Subcutaneous abdominal adipose tissue (tissue), 5 donors: Measurements from ENCODE around the gene LONP1.

Experiments
- H3K27ac ChIP-seq: one replicate; pipeline ENCODE4 v1.7.0; 2013; ENCODE audit warnings: low read depth, mild to moderate bottlenecking, inconsistent platforms, low read length, moderate library complexity
- H3K27me3 ChIP-seq, 5 donors: one replicate each; pipeline ENCODE4 v1.7.0; 2013; ENCODE audit warnings: low read length in 5 of 5, inconsistent platforms in 1 of 5; ENCODE audit not compliant: control insufficient read depth in 5 of 5, insufficient read depth in 4 of 5
- H3K36me3 ChIP-seq, 5 donors: one replicate each; pipeline ENCODE4 v1.7.0; 2013; ENCODE audit warnings: low read length in 5 of 5; ENCODE audit not compliant: control insufficient read depth in 5 of 5, insufficient read depth in 5 of 5
- H3K4me1 ChIP-seq, 5 donors: one replicate each; pipeline ENCODE4 v1.7.0; 2013; ENCODE audit warnings: low read length in 5 of 5, mild to moderate bottlenecking in 3 of 5, moderate library complexity in 1 of 5; ENCODE audit not compliant: control insufficient read depth in 5 of 5, insufficient read depth in 5 of 5
- H3K4me3 ChIP-seq, 5 donors: one replicate each; pipeline ENCODE4 v1.7.0; 2013; ENCODE audit warnings: low read length in 5 of 5, low read depth in 1 of 5
- H3K9ac ChIP-seq, 5 donors: one replicate each; pipeline ENCODE4 v1.7.0; 2013; ENCODE audit warnings: low read length in 5 of 5, mild to moderate bottlenecking in 4 of 5, moderate library complexity in 3 of 5
- H3K9me3 ChIP-seq, 5 donors: one replicate each; pipeline ENCODE4 v1.7.0; 2013; ENCODE audit warnings: low read length in 5 of 5; ENCODE audit not compliant: control insufficient read depth in 5 of 5
- donor health status: healthy.
- donor health status: healthy.
- donor health status: healthy.
- donor health status: healthy.
- donor health status: healthy.

The LONP1 gene

DNA sequence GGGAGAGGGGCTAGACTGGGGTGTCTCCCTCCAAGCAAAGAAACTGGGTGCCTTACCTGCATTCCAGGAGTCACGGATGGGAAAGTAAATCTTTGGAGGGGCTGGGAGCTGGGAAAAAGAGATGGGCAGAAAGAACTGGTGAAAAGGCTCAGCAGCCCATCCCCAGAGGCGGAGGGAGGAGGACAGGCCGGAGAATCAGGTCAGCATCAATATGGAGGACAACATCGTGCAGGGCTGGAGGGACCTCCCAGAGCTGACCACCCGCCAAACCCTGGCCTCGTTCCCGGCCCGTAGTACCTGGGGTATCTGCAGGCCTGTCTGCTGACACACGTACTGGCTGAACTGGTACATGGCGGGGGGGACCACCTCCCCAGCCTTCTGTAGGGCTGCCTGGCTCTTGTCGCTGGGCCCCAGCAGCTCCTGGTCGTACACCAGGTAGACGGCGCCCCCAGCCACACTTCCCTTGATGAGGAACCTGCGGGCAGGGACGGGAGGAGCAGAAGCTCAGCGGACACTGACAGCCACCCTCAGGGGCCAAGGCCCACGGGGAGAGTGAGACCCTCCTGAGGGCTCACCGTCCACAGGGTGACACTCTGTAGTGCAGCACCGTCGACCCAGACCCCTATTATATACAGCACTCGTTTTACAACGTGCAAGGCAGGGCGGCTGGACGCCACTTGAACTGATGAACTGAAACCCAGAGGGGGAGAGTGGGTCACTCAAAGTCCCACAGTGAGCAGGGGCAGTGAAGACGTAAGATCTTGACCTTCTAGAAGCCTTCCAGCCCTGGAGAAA is 40.5 kb downstream of the LONP1 start:
- Histone ChIP-seq H3K9me3 (no peaks in the 10 kb centered on the region), H3K27me3 (no peaks in the 10 kb centered on the region), H3K4me3 (peak overlapping the region; percentile 86 to 98 (median 95)), H3K4me1 (peaks cover 3 to 20% (median 19%) of the 10 kb centered on the region in 5 donors), H3K9ac (peak overlapping the region; percentile 57 to 99 (median 89)), H3K36me3 (peaks cover 0 to 11% (median 5%) of the 10 kb centered on the region in 5 donors), H3K27ac (peak overlapping the region; percentile 79)

DNA sequence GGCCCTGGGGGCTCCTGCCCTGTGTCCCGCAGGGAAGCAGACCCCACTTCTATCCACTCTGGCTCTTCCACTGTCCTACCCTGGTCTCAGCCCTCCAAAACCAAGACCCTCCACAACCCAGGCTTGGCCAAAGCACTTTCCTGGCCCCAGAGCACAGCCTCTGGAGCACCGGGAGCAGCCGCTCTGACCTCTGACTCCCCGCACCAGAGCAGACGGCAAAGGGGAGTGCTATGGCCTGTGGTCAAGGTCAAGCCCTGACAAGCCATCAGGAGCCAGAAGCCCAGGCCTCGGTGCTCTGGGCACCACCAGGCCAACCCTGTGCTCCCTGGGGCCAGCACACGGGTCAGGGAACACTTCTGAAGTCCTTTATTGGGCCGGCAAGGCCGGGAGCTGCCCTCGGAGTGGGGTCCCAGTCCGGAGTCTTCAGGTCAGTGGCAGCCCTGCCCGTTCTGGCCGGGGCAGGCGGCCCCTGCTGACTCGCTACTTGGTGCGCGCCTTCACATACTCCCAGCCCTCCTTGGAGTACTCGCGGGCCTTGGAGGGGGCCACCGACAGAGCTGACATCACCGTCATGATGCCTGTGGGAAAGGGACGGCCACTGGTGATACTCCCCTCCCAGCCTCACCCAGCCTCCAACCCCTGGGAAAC is 41.8 kb downstream of the LONP1 start:
- Histone ChIP-seq H3K36me3 (peaks cover 0 to 11% (median 5%) of the 10 kb centered on the region in 5 donors), H3K9me3 (no peaks in the 10 kb centered on the region), H3K27me3 (no peaks in the 10 kb centered on the region), H3K4me1 (peaks cover 3 to 20% (median 19%) of the 10 kb centered on the region in 5 donors), H3K4me3 (no peak overlapping the region), H3K27ac (no peak overlapping the region), H3K9ac (peak overlapping the region in 1 of 5 donors; percentile 10)

DNA sequence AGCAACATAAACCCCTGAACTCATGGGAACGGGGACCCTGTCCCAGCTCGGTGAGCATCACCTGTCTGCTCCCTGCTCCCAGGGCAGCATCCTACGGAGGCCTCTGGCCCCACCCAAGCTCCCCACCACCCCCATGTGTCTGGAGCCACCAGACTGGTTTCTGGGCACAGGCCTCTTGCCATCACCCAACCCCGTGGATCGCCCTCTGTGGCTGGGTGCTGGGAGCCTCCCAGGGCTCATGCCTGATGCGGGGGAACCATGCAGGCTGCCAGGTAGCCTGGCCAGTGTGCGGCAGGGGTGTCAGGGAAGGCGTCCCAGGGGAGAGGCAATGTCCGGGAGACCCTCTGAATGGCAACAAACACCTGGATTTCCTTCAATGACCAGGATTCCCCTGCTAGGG is 42.4 kb downstream of the LONP1 start:
- H3K36me3 ChIP-seq: peaks cover 0 to 11% (median 5%) of the 10 kb centered on the region in 5 donors
- H3K27ac ChIP-seq: no peak overlapping the region
- no peaks in the 10 kb centered on the region for H3K27me3 ChIP-seq
- H3K9ac ChIP-seq: peak overlapping the region in 1 of 5 donors; percentile 10
- H3K4me3 ChIP-seq: no peak overlapping the region
- H3K9me3 ChIP-seq: no peaks in the 10 kb centered on the region
- H3K4me1 ChIP-seq: peaks cover 3 to 20% (median 19%) of the 10 kb centered on the region in 5 donors

DNA sequence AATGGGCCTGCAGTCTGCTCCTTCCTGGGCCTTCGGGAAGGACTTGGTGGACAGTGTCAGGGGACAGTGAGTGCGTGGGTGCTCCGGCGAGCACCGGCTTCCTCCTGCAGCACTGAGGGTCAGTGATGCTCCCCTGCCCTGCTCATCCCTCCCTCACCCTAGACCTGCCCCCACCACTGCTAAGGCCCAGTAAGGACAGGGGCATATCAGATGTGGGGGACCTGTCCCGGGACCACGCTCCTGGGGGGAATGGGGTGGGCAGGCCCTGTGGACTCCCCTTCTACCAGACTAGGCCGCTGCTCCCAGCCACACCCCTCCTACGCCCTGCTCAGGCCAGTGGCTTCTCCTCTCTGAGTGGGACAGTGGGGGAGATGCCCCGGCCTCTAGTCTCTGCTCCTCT is 42.8 kb downstream of the LONP1 start:
- Histone ChIP-seq H3K9ac (no peak overlapping the region), H3K9me3 (no peaks in the 10 kb centered on the region), H3K4me1 (peaks cover 3 to 20% (median 19%) of the 10 kb centered on the region in 5 donors), H3K27ac (no peak overlapping the region), H3K36me3 (peaks cover 0 to 11% (median 5%) of the 10 kb centered on the region in 5 donors), H3K27me3 (no peaks in the 10 kb centered on the region), H3K4me3 (no peak overlapping the region)

DNA sequence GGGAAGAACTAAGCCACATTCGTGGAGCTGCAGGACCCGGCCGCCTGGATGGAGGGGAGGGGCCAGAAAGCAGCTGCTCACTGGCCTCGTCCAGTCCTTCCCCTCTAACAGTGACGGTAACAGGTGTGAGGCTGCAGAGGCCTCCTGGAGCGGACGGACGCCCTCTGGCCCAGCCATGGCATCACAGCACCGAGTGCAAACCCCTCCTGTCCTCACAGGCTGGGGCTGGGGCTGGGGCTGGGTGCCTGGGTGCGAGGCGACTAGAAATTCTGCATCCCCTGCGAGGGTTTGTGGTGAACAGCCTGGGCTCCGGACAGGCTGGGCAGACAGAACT is 43.2 kb downstream of the LONP1 start:
- peaks cover 0 to 15% (median 9%) of the 10 kb centered on the region in 5 donors for H3K36me3 ChIP-seq
- H3K4me1 ChIP-seq: peaks cover 3 to 20% (median 19%) of the 10 kb centered on the region in 5 donors
- no peaks in the 10 kb centered on the region for H3K9me3 ChIP-seq
- H3K27me3 ChIP-seq: no peaks in the 10 kb centered on the region
- no peak overlapping the region for H3K27ac ChIP-seq
- H3K4me3 ChIP-seq: no peak overlapping the region
- H3K9ac ChIP-seq: no peak overlapping the region

DNA sequence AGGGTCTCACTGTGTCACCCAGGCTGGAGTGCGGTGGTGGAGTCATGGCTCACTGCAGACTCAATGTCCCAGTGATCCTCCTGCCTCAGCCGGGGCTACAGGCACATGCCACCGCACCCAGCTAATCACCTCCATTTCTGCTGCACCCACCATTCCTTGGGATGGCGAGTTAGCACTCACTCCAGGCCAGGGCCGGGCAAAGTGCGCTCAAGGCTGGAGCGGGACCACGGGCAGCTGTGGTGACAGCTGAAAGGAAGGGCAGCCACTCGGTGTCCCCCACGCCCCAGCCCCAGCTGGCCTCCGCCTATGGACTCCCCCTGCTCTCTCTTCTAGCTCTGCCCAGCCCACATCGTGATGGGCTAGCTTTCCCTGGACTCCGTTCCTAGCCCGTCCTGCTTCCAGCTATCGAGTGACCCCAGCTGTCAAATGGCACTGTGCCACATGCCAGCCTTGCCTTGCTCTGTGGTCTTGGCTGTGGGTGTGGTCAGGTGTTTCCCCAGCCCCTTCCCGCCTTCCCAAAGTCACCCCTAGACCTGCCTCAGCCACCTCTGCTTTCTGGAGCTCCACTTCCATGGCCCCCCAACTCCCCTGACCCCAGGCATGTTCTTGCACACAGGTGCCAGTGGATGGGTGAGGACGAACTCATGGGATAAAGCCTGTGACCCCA is 43.7 kb downstream of the LONP1 start:
- H3K36me3 ChIP-seq: peaks cover 0 to 20% (median 10%) of the 10 kb centered on the region in 5 donors
- H3K9ac ChIP-seq: no peak overlapping the region
- H3K4me3 ChIP-seq: no peak overlapping the region
- no peak overlapping the region for H3K27ac ChIP-seq
- peaks cover 3 to 17% (median 17%) of the 10 kb centered on the region in 5 donors for H3K4me1 ChIP-seq
- no peaks in the 10 kb centered on the region for H3K9me3 ChIP-seq
- no peaks in the 10 kb centered on the region for H3K27me3 ChIP-seq

DNA sequence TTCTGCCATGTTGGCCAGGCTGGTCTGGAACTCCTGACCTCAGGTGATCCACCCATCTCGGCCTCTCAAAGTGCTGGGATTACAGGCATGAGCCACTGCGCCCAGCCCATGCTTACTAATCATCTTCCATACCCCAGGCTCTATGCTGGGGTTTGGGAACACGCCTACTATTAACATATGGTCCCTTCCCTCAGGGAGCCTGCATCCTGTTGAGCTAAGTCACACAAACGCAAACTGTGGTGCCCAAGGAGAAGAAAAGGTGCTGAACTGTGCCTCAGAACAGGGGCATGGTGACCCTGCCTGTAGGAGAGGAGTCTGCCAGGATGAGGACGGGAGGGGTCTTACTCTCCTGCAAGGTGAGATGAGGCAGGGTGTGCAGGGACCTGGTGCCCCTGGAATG is 45.2 kb downstream of the LONP1 start:
- H3K9me3 ChIP-seq: no peaks in the 10 kb centered on the region
- H3K36me3 ChIP-seq: peaks cover 0 to 28% (median 13%) of the 10 kb centered on the region in 5 donors
- H3K27me3 ChIP-seq: no peaks in the 10 kb centered on the region
- H3K4me3 ChIP-seq: no peak overlapping the region
- H3K4me1 ChIP-seq: peaks cover 3 to 8% (median 8%) of the 10 kb centered on the region in 5 donors
- peak overlapping the region in 1 of 5 donors; percentile 28 for H3K9ac ChIP-seq
- no peak overlapping the region for H3K27ac ChIP-seq

DNA sequence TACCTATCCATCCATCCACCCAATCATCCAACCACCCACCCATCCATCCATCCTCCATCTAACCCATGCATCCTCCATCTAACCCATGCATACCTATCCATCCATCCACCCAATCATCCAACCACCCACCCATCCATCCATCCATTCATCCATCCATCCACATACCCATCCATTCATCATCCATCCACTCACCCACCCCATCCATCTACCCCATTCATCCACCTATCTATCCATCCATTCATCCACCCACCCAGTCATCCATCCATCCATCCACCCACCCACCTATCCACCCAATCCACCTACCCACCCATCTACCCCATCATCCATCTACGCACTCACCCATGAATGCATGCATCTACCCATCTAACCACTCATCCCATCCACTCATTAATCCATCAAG is 46.2 kb downstream of the LONP1 start:
- Histone ChIP-seq H3K9ac (no peak overlapping the region), H3K4me1 (no peaks in the 10 kb centered on the region), H3K27ac (no peak overlapping the region), H3K4me3 (no peak overlapping the region), H3K36me3 (peaks cover 0 to 38% (median 22%) of the 10 kb centered on the region in 5 donors), H3K9me3 (no peaks in the 10 kb centered on the region), H3K27me3 (no peaks in the 10 kb centered on the region)

DNA sequence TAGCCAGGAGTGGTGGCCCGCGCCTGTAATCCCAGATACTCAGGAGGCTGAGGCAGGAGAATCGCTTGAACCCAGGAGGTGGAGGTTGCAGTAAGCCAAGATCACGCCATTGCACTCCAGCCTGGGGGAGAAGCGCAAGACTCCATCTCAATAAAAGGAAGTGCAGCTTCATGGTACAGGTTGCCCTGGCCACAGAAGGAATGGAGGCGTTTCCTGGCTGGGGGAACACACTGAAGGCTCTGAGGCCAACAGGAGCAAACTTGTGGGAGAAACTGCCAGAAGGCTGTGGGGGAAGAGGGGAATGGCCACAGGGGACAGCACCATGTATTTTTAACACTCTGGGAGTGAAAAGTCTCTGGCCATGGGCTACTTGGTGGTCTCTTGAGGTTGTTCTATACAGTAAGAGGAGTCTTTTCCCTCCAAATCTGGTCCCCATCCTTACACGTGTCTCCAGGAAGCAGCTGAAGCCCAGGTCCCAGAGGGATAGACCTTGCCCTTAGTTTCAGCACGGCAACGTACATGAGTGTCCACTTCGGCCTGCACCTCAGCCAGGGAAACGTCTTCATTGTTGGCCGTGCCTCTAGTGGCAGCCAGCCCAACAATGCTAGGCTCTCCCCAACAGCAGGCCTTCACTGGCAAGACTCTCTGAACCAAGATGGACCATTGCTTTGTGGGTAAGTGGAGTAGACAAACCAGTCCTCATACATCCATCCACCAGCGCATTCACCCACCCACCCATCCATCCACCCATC is 47.1 kb downstream of the LONP1 start:
- H3K9ac ChIP-seq: no peak overlapping the region
- H3K9me3 ChIP-seq: no peaks in the 10 kb centered on the region
- H3K27ac ChIP-seq: no peak overlapping the region
- no peaks in the 10 kb centered on the region for H3K4me1 ChIP-seq
- no peak overlapping the region for H3K4me3 ChIP-seq
- peaks cover 0 to 38% (median 22%) of the 10 kb centered on the region in 5 donors for H3K36me3 ChIP-seq
- no peaks in the 10 kb centered on the region for H3K27me3 ChIP-seq
